ENCODE data around the gene LRRC56. TPM values are rescaled to one million over a fixed set of nuclear protein-coding genes. Genes with fewer than 3 reads are reported as not detected.
A peak's percentile ranks its signal among the peaks of the same experiment; 100 is the strongest.

The LRRC56 gene
- total and polyA plus RNA-seq, 9 of the 15 experiments (the other 6 are each of a cell fraction or from before 2014, with no cell fraction given) = 0.03 to 4.5 (median 1.0) TPM; not detected in 1

DNA sequence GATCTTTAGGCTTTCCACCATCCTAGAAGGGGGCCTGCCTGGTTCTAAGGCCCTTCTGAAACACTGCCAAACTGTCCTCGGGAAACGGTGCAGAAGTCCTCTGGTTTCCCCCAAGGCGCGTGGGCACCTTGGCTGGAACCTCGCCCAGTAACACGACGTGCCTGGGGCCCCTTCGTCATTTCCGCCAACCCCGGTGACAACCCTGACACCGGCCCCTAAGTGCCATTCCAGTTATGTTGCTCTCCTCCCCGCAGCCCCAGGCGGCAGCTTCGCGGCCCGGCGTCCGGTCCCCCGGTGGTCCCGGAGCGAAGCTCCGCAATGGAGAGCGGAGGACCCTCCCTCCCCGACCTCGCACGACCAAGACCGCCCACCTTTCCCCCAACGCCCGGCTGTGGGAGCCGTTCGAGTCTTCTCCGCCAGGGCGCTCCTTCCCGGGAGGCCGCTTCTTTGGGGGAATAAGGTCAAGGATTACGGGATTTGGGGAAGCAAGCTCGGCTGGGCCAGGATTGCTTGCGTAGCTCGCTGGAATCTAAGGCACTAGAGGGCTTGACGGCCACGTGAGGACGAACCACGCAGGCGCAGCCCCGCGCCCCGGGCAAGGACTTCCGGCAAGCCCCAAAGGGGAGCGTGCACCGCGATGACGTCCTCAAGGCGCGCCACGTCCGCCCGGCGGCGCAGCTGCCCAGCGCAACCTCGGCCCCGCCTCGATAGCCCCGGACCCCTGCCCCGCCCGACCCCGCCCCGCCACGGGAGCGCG, 30.9 kb upstream of the LRRC56 start (continued):
- TF ChIP-seq, protein P1, sequence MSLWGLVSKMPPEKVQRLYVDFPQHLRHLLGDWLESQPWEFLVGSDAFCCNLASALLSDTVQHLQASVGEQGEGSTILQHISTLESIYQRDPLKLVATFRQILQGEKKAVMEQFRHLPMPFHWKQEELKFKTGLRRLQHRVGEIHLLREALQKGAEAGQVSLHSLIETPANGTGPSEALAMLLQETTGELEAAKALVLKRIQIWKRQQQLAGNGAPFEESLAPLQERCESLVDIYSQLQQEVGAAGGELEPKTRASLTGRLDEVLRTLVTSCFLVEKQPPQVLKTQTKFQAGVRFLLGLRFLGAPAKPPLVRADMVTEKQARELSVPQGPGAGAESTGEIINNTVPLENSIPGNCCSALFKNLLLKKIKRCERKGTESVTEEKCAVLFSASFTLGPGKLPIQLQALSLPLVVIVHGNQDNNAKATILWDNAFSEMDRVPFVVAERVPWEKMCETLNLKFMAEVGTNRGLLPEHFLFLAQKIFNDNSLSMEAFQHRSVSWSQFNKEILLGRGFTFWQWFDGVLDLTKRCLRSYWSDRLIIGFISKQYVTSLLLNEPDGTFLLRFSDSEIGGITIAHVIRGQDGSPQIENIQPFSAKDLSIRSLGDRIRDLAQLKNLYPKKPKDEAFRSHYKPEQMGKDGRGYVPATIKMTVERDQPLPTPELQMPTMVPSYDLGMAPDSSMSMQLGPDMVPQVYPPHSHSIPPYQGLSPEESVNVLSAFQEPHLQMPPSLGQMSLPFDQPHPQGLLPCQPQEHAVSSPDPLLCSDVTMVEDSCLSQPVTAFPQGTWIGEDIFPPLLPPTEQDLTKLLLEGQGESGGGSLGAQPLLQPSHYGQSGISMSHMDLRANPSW (CRISPR knock-in tag; IDR thresholded peaks at IDR 0.05) = 0 out of 2 replicates have a peak, but pooled peaks have one; percentile 59
- no peak for TF ChIP-seq ZNF217 (CRISPR knock-in tag; IDR thresholded peaks at IDR 0.05)
- TF ChIP-seq, protein P2, sequence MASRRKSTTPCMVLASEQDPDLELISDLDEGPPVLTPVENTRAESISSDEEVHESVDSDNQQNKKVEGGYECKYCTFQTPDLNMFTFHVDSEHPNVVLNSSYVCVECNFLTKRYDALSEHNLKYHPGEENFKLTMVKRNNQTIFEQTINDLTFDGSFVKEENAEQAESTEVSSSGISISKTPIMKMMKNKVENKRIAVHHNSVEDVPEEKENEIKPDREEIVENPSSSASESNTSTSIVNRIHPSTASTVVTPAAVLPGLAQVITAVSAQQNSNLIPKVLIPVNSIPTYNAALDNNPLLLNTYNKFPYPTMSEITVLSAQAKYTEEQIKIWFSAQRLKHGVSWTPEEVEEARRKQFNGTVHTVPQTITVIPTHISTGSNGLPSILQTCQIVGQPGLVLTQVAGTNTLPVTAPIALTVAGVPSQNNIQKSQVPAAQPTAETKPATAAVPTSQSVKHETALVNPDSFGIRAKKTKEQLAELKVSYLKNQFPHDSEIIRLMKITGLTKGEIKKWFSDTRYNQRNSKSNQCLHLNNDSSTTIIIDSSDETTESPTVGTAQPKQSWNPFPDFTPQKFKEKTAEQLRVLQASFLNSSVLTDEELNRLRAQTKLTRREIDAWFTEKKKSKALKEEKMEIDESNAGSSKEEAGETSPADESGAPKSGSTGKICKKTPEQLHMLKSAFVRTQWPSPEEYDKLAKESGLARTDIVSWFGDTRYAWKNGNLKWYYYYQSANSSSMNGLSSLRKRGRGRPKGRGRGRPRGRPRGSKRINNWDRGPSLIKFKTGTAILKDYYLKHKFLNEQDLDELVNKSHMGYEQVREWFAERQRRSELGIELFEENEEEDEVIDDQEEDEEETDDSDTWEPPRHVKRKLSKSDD (conservative IDR thresholded peaks at IDR 0.05; ENCODE audit: low read length) = peak; percentile 64; the same call in 1 of the 2 replicates
- TF ChIP-seq EHMT2 (IDR thresholded peaks at IDR 0.05) = no peak
- TF ChIP-seq, protein P3, sequence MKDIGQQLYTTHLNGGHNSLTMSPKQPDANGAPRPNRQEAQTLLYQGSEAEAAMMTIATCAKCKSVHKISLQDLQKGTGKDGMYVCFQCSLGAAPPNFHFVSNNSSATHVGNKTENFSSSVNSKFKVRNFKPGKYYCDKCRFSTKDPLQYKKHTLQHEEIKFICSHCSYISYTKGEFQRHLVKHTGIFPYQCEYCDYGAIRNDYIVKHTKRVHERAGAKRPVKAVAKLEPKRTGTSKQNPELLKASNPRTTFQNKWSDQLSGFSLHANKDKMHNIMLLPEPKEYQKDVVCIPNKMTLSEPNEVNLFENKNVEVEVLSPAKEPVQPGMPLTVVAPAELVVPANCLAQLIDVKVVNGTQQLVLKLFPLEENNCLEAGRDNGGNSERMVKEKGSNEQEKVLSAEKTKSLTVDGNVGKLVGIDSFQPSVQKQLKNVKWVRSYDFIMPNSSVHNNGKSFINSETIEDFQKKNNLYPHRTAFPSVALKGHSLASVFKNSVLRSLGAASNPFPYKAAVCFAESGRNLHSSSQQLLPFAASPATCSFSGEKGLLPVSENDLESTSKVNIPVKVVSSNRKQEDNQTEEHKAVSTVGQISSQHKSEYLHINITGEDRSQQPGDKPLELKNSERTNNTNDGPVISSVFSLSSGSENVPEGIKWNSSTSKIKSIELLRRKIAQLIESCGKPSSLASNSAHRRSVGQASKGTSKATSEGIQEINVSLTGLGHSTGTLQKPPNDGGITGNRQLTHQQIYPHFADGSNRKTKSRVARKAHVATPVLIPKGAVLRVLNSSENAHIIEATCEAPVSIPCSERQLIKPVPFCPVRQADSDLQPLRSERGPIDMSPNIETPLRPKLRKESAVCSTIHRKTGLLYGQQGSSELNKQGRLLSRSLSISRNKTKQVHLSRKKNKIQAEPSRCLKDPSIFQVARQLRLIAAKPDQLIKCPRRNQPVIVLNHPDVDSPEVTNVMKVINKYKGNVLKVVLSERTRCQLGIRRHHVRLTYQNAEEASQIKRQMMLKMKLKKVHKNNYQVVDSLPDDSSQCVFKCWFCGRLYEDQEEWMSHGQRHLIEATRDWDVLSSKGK (CRISPR knock-in tag; IDR thresholded peaks at IDR 0.05) = no peak
- TF ChIP-seq ZFX (CRISPR knock-in tag; IDR thresholded peaks at IDR 0.05) = no peak
- TF ChIP-seq MAFK (IDR thresholded peaks at IDR 0.05; ENCODE audit: low read length) = no peak
- TF ChIP-seq NFATC3 (IDR thresholded peaks at IDR 0.05) = no peak
- TF ChIP-seq, protein P4, sequence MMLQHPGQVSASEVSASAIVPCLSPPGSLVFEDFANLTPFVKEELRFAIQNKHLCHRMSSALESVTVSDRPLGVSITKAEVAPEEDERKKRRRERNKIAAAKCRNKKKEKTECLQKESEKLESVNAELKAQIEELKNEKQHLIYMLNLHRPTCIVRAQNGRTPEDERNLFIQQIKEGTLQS (IDR thresholded peaks at IDR 0.05) = no peak
- TF ChIP-seq, protein P4 (CRISPR knock-in tag; conservative IDR thresholded peaks at IDR 0.05) = no peak
- no peak for TF ChIP-seq ZNF124 (CRISPR knock-in tag; IDR thresholded peaks at IDR 0.05)
- TF ChIP-seq NBN (IDR thresholded peaks at IDR 0.05; ENCODE audit: low read depth) = no peak; the same call in 1 of the 2 replicates
- TF ChIP-seq HNRNPL (IDR thresholded peaks at IDR 0.05; ENCODE audit: low read depth, low read length) = 0 out of 2 replicates have a peak, but pooled peaks have one; percentile 18
- TF ChIP-seq BRCA1 (IDR thresholded peaks at IDR 0.05) = no peak
- no peak for TF ChIP-seq BRCA1 (CRISPR knock-in tag; IDR thresholded peaks at IDR 0.05)
- TF ChIP-seq ZNF197 (CRISPR knock-in tag; IDR thresholded peaks at IDR 0.05; ENCODE audit: low read depth) = no peak
- 0 out of 2 replicates have a peak, but pooled peaks have one; percentile 39 for TF ChIP-seq CBX1 (IDR thresholded peaks at IDR 0.05; ENCODE audit: low read depth)
- peak; percentile 94 for TF ChIP-seq MXI1 (IDR thresholded peaks at IDR 0.05; ENCODE audit: low read depth, low read length)
- TF ChIP-seq KDM4B (IDR thresholded peaks at IDR 0.05; ENCODE audit: borderline replicate concordance in 2 of 2, low read depth in 1 of 2) = peak in 1 of 2 experiments; percentile 30; a peak in 1 of 4 replicates
